Right hindlimb (tissue), 1 donor: ENCODE data around the gene SIGMAR1.
A peak's percentile ranks its signal among the peaks of the same experiment; 100 is the strongest.

Experiments used
- DNase-seq: peaks from one replicate; pipeline ENCODE4 v3.0.0-alpha.2; 2018

SIGMAR1 gene

GRCh38 chr9:34600908-34601307 lies 36.7 kb downstream of the SIGMAR1 start:
- no peak for DNase-seq

GRCh38 chr9:34599546-34599945 lies 38.0 kb downstream of the SIGMAR1 start:
- no peak for DNase-seq

- DNase-seq: no peak
Observed at GRCh38 chr9:34594177-34594576, 43.4 kb downstream of the SIGMAR1 start.

- peak; percentile 79 for DNase-seq
Observed at GRCh38 chr9:34592895-34593601, 44.5 kb downstream of the SIGMAR1 start.

- no peak for DNase-seq
Observed at GRCh38 chr9:34591917-34592866, 45.4 kb downstream of the SIGMAR1 start.

GRCh38 chr9:34591248-34591916 lies 46.2 kb downstream of the SIGMAR1 start:
- DNase-seq: peak; percentile 90

- peak; percentile 57 for DNase-seq
Observed at GRCh38 chr9:34590381-34591247, 47.0 kb downstream of the SIGMAR1 start.

- peak; percentile 77 for DNase-seq
Observed at GRCh38 chr9:34589636-34590380, 47.8 kb downstream of the SIGMAR1 start, which contains the start of gene CNTFR. TSS of gene CNTFR (minus strand) at chr9:34589724. CDS start at chr9:34568981, 20,743 bp downstream.

GRCh38 chr9:34588671-34589635 lies 48.6 kb downstream of the SIGMAR1 start:
- DNase-seq: no peak

GRCh38 chr9:34587271-34587670 lies 50.3 kb downstream of the SIGMAR1 start:
- DNase-seq: no peak

- no peak for DNase-seq
Observed at GRCh38 chr9:34585946-34586669, 51.5 kb downstream of the SIGMAR1 start.

GRCh38 chr9:34584970-34585369 lies 52.6 kb downstream of the SIGMAR1 start:
- DNase-seq: no peak
